ENCODE measurements around the gene CHCHD10. TPM values are rescaled to one million over a fixed set of nuclear protein-coding genes. Genes with fewer than 3 reads are reported as not detected.

CHCHD10 gene
- total and polyA plus RNA-seq, 4 donors: 16.6 to 174 (median 82.5) TPM

- H3K4me1 ChIP-seq (ENCODE audit: control insufficient read depth in 5 of 5, insufficient read depth in 5 of 5, low read length in 5 of 5): peaks cover 0 to 21% (median 6%) of the 10 kb centered on the region in 5 donors
- no peak for TF ChIP-seq CTCF (IDR thresholded peaks at IDR 0.05; ENCODE audit: control extremely low read depth, extremely low read depth)
- peak; percentile 62 to 70 (median 63) for DNase-seq
- H3K27ac ChIP-seq (ENCODE audit: low read depth in 1 of 2, low read length in 1 of 2): no peak within 1 kb of the TSS
- WGBS, 2 donors: 16 to 42% methylated on average over 23 of the region's 23 CpGs
- H3K36me3 ChIP-seq (ENCODE audit: control insufficient read depth in 4 of 4, insufficient read depth in 4 of 4, low read length in 4 of 4): peaks cover 0 to 3% (median 0%) of the 10 kb centered on the region in 4 donors
- H3K9me3 ChIP-seq (ENCODE audit: control insufficient read depth in 4 of 4, insufficient read depth in 3 of 4, low read length in 3 of 4): no peaks in the 10 kb centered on the region
- ATAC-seq (ENCODE audit: insufficient read depth, low FRiP score): no peak
- H3K9ac ChIP-seq (ENCODE audit: insufficient read depth in 1 of 2, low read length in 2 of 2): peak within 1 kb of the TSS in 1 of 2 donors; percentile 68
- H3K4me3 ChIP-seq: no peak within 1 kb of the TSS
- H3K27me3 ChIP-seq (ENCODE audit: control insufficient read depth in 3 of 3, insufficient read depth in 3 of 3, low read length in 2 of 3): no peaks in the 10 kb centered on the region
These were observed 4.8 kb downstream of the CHCHD10 start, which contains the start of gene C22orf15 for GRCh38 chr22:23762842-23763578. Gene C22orf15 (plus strand): TSS chr22:23762990. CDS start chr22:23763307, 317 bp downstream.

GRCh38 chr22:23760056-23760455, 7.7 kb downstream of the CHCHD10 start:
- 87 to 92% methylated on average over 6 of the region's 6 CpGs for WGBS, 2 donors
- Histone ChIP-seq H3K9ac (ENCODE audit: insufficient read depth in 1 of 2, low read length in 2 of 2) (no peak overlapping the region), H3K4me1 (ENCODE audit: control insufficient read depth in 5 of 5, insufficient read depth in 5 of 5, low read length in 5 of 5) (peaks cover 0 to 19% (median 6%) of the 10 kb centered on the region in 5 donors), H3K27me3 (ENCODE audit: control insufficient read depth in 3 of 3, insufficient read depth in 3 of 3, low read length in 2 of 3) (no peaks in the 10 kb centered on the region), H3K27ac (ENCODE audit: low read depth in 1 of 2, low read length in 1 of 2) (no peak overlapping the region), H3K9me3 (ENCODE audit: control insufficient read depth in 4 of 4, insufficient read depth in 3 of 4, low read length in 3 of 4) (no peaks in the 10 kb centered on the region), H3K36me3 (ENCODE audit: control insufficient read depth in 4 of 4, insufficient read depth in 4 of 4, low read length in 4 of 4) (peaks cover 0 to 2% (median 0%) of the 10 kb centered on the region in 4 donors), H3K4me3 (no peak overlapping the region)
- DNase-seq (no peak), ATAC-seq (ENCODE audit: insufficient read depth, low FRiP score) (no peak)
- TF ChIP-seq CTCF (IDR thresholded peaks at IDR 0.05; ENCODE audit: control extremely low read depth, extremely low read depth): no peak

- Histone ChIP-seq H3K4me3 (no peak overlapping the region), H3K27me3 (ENCODE audit: control insufficient read depth in 3 of 3, insufficient read depth in 3 of 3, low read length in 2 of 3) (no peaks in the 10 kb centered on the region), H3K27ac (ENCODE audit: low read depth in 1 of 2, low read length in 1 of 2) (no peak overlapping the region), H3K4me1 (ENCODE audit: control insufficient read depth in 5 of 5, insufficient read depth in 5 of 5, low read length in 5 of 5) (peaks cover 0 to 19% (median 6%) of the 10 kb centered on the region in 5 donors), H3K36me3 (ENCODE audit: control insufficient read depth in 4 of 4, insufficient read depth in 4 of 4, low read length in 4 of 4) (no peaks in the 10 kb centered on the region), H3K9me3 (ENCODE audit: control insufficient read depth in 4 of 4, insufficient read depth in 3 of 4, low read length in 3 of 4) (no peaks in the 10 kb centered on the region), H3K9ac (ENCODE audit: insufficient read depth in 1 of 2, low read length in 2 of 2) (no peak overlapping the region)
- DNase-seq (no peak), ATAC-seq (ENCODE audit: insufficient read depth, low FRiP score) (no peak)
- WGBS, 2 donors: 95 to 98% methylated on average over 4 of the region's 4 CpGs
- no peak for TF ChIP-seq CTCF (IDR thresholded peaks at IDR 0.05; ENCODE audit: control extremely low read depth, extremely low read depth)
These were observed 8.2 kb downstream of the CHCHD10 start for GRCh38 chr22:23759566-23759965.

Measured in lung (tissue), 12 donors.